Measurements from ENCODE around the gene LETM1.

DNA sequence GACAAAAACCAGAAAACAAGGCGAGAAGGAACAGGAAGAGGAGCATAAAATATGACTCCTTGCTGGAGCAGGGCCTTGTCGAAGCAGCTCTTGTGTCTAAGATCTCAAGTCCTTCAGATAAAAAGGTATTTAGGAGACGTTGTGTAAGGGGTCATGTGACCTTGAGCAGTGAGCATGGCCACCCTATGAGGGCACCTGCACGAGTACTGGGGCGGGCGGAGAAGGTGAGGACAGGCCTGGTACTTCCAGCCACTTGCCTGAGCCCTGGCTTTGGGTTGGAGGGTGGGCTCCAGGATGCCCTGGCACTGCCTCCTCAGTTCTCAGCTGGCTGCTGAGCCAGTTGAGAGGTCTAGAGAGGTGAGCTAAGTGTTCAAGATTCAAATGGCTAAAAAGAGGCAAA lies 45.2 kb upstream of the LETM1 start:
- TF ChIP-seq, protein P1, sequence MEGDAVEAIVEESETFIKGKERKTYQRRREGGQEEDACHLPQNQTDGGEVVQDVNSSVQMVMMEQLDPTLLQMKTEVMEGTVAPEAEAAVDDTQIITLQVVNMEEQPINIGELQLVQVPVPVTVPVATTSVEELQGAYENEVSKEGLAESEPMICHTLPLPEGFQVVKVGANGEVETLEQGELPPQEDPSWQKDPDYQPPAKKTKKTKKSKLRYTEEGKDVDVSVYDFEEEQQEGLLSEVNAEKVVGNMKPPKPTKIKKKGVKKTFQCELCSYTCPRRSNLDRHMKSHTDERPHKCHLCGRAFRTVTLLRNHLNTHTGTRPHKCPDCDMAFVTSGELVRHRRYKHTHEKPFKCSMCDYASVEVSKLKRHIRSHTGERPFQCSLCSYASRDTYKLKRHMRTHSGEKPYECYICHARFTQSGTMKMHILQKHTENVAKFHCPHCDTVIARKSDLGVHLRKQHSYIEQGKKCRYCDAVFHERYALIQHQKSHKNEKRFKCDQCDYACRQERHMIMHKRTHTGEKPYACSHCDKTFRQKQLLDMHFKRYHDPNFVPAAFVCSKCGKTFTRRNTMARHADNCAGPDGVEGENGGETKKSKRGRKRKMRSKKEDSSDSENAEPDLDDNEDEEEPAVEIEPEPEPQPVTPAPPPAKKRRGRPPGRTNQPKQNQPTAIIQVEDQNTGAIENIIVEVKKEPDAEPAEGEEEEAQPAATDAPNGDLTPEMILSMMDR (conservative IDR thresholded peaks at IDR 0.05 in 1 of 2, IDR thresholded peaks at IDR 0.05 in 1 of 2; ENCODE audit: extremely low read depth in 1 of 2, insufficient read depth in 1 of 2, low read depth in 1 of 2, low read length in 2 of 2), result no peak
- no peak for TF ChIP-seq EZH2 (IDR thresholded peaks at IDR 0.05; ENCODE audit: borderline replicate concordance, low read length)

All from mammary epithelial cell (primary cell).